CD4-positive, alpha-beta T cell treated with Interleukin-2 at 100 ng/mL for 4 hours (primary cell): ENCODE results near the gene LIMA1.

Source experiments
- DNase-seq: peaks from one replicate; pipeline ENCODE4 v3.0.0-alpha.2; 2020; ENCODE audit warnings: low spot score

LIMA1 gene

DNA sequence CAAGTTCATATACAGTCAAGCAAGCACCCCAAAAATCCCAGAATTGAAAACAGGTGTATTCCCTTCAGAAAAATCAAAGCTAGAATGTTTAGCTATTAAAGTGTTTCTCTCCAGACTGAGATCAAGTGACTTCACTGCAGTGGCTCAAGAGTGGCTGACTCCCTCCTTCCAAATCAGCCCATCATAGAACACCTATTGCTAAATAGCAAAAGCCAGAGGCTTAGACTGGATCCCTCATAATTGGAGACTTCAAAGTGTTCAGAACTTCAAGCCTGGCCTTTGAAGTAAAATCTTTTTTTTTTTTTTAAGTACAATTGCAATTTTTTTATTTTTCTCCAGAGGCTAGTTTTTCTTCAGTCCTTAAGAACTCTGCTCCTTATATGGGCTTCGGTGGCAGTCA is 66.1 kb downstream of the LIMA1 start:
- no peak for DNase-seq

DNA sequence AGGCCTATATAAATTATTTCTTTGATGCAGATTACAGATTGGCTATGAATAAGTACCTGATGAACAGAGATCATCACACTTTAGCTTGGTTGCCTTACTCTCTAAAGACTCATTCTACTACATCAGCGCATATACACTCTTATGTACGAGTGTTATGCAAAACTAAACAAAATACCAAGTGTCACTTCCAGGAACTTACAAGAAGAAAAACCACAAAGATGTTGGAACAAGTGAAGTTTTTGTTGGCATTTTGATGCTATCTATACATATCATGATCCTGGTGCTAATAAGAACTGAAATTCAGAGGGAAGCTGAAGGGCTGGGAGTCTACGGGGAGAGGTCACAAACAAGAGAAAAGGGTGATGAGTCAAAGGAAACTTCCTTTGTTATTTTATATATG is 68.3 kb downstream of the LIMA1 start:
- no peak for DNase-seq

DNA sequence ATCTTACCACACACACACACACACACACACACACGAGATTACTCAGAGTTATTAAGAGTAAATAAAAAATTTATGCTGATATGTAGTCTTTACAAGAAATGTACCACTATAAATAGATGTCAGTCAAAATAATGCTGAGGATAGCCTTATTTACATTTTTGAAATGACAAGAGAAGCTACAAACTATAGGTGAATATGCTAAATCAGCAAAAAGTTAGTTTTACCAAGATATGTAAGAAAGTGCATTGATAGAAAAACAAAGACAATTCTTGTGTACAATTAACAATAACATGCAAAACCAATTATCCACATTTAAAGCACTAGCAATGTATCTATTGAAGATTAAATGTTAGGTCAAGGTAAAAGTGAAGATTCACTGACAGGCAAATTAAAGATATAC is 69.3 kb downstream of the LIMA1 start:
- no peak for DNase-seq

DNA sequence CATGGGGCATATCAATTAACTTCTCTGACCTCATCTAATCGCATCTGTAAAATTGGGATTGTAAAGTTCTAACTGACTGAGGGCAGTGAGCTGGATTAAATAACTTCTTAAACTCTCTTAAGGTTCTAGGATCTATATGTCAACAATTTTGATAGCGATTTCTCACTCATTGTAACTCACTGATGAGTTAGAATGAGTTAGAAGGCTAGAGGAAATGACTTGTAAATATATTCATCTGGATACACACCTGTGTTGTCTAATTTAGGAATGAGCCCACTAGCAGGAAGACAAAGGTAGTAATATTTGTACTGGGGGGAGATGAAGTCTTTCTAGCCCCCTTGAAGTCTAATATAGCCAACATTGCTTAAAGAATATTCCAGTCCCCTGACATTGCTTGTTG is 69.9 kb downstream of the LIMA1 start:
- DNase-seq: no peak

DNA sequence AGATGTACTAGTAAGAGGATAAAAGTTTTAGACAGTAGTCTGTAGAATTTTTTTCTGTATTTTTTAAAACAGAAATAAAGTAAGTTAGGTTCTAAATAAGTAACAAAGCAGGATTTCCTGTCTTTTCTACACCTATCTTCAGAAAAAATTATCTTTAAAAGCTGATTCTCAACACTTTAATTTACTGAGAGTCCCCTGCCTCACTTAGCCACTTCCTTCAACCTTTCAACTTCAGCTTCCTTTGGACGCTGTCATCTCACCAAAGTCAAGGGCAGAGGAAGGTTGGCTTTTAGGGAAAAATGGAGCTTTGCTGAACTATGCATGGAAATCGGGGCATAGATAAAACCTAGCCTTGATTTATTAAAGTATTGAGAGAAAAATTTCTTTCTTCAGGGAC is 71.3 kb downstream of the LIMA1 start:
- no peak for DNase-seq

DNA sequence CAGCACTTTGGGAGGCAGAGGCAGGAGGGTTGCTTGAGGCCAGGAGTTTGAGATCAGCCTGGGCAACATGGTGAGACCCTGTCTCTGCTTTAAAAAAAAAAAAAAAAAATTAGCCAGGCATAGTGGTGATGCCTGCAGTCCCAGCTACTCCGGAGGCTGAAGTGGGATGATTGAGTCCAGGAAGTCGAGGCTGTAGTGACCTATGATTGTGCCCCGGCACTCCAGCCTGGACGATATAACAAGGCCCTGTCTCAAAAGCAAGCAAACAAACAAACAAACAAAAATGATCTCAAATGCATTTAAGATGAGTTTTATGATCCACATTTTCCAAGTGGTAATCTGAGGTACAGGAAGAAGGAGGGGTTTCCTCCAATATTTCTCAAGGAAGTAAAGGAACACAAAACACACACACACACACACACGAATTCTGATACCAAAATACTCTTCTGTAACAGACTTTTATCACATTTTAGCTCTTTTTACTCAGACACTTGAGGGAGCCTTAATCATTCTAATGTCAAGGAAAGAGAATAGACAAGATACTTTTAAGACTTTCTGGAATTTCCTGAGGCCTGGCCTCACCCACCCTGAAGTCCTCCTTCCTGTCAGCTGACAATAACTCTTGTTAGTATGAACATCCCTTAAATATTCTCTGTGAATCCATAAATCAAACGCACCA is 71.8 kb downstream of the LIMA1 start:
- DNase-seq: no peak

DNA sequence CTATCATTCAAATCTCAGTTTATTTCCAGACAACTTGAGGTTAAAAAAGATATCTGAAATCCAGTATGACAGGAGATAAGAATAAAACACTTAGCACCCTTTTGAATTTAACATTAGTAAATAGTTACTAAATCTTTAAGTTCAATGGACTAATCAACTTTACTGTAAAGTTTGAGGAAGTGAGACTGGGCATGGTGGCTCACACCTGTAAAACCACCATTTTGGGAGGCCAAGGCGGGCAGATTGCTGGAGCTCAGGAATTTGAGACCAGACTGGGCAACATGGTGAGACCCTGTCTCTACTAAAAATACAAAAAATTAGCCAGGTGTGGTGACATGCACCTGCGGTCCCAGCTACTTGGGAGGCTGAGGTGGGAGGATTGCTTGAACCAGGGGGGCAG is 75.9 kb downstream of the LIMA1 start:
- no peak for DNase-seq

DNA sequence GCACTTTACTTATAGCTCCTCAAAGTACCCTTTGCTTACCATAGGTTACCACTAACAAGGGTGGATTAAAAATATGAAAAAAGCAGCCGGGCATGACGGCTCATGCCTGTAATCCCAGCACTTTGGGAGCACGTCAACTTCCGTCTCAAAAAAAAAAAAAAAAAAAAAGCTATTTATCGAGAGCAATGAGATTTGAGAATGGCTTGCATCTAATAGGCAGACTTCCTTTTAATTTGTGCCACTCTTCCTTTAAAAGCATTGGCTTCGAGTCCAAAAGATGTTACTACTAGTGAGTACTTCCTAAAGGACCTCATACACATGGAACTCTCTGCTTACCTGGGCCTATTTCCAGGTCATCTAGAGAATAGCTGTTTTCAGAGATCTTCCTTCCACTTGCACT is 77.7 kb downstream of the LIMA1 start:
- DNase-seq: no peak

DNA sequence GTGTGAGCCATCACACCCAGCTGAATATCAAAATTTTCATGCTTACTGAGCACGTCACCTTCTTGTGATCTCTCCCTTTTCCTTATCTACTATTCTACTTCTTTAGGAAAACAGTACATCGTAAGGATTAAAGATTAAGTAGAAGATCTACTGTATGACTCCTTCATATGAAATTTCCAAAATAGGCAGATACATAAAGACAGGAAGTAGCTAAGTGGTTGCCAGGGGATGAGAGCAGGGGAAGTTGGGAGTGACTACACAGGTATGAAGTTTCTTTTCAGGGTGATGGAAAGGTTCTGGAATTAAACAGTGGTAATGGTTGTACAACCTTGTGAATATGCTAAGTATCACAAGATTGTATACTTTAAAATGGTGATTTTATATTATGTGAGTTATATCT is 79.6 kb downstream of the LIMA1 start:
- no peak for DNase-seq

DNA sequence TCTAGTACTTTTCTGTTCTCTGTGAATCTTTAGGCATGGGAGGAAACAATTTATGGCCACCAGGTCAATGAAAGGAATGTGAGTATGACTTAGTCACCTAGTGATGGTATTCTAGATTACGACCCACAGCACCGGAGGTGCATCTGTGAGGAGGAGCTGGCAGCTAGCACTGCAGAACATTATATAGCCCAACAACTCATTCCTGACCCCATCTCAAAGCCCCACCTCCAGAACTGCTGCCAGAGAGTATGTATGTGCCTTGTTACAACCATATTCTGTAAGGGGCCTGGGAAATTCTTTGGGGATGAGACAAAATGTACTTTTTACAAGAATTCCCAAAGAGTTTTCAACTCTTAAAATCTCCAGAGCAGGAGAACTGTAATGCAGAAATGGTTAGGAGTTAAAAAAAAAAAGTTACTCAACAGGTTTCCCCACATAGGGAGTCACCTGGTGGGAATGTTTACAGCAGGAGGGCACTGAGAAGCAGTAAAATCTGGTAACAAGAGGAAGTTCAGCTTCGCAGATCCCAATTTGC is 81.3 kb downstream of the LIMA1 start:
- no peak for DNase-seq

DNA sequence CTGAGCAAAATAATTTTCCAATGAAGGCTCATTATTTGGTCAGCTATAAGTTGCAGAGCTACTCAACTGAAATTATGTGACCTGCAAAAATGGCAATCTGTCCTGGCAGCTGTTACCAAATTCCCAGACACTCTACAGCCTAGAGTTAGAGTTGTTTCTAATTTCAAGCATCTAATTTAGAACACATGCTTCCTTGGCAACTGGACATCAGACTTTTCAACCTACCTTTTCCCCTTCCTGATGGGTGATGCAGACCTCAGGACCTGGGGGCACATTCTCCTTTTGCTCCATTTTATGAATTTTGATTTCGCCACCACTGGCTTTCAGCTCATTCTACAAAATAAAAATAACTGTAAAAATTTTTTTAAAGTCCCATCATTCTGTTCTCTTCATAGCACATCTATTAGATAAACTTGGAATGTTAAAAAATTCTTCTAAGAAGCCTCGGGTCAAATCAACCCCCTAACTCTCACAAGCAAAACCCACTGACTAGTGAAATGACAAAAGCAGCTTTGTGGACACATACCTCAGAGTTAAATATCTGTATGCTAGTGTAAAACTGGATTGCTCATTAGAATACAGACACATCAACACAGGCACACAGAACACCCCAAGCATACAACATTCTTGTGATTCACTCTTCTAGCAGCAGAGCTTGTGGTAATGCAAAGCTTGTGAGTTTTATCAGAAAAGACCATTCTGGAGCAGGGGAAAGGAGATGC is 82.6 kb downstream of the LIMA1 start:
- no peak for DNase-seq

DNA sequence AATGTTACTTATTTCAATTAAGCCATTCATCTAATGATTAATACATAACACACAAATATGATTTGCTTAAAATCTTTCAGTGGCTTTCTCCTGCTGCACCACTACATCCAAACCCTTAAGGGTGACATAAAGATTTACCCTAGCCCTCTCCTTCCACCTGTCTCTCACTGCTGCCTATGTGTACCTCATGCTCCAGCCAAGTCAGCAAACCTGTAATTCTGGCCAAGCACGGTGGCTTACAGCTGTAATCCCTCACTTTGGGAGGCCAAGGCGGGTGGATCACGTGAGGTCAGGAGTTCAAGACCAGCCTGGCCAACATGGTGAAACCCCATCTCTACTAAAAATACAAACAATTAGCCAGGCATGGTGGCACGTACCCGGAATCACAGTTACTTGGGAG is 84.5 kb downstream of the LIMA1 start:
- DNase-seq: no peak

DNA sequence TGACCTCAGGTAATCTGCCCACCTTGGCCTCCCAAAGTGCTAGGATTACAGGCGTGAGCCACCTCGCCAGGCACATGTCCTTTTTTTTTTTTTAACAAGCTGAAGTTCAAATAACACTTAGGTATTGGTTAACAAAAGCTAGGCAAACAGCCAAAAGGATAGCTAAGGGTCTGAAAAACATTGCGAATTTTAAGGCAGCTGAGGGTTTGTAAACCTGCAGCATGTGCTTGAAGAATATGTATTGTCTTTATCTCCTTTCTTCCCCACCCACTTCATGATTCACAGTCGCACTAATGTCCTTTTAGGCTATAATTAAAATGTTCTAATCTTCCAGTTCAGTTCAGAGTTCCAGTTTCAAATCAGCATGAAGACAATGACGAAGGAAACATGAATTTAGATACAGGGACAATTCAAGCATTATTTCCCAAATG is 86.0 kb downstream of the LIMA1 start:
- no peak for DNase-seq

DNA sequence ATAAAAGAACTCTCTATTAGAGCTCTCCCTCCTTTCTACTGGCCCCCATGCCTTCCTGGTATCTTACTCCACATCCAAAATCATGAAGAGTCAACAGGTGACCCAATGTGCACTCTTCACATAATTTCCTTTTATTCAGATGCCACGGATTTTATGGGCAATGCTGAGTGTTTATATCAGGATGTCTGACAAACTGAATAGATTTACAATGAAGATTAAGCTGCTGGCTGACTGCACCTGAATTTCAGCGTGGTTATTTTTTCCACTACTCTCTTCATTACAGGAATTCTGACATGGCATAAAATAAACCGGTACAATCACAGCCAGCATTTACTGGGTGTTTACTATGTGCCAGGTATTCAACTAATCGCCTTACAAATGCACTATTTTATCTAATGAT is 86.8 kb downstream of the LIMA1 start:
- DNase-seq: no peak

DNA sequence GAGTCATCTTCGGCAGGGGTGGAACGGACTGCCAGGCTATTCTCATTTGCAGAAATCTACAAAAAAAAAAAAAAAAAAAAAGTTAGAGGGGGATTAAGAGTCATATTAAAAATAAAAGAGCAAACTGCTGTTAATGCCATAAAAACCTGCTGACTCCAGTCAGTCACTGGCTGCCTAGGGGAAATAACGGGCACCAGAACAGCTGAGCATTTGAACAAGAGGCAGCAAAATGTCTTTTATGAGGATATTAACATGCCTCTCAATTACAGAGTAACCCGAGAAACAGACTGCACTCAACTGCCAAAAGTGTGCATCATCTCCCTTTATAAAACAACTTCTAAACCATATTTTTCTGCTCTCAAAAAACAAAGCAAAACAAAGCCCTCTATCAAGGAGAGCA is 87.5 kb downstream of the LIMA1 start:
- DNase-seq: no peak

DNA sequence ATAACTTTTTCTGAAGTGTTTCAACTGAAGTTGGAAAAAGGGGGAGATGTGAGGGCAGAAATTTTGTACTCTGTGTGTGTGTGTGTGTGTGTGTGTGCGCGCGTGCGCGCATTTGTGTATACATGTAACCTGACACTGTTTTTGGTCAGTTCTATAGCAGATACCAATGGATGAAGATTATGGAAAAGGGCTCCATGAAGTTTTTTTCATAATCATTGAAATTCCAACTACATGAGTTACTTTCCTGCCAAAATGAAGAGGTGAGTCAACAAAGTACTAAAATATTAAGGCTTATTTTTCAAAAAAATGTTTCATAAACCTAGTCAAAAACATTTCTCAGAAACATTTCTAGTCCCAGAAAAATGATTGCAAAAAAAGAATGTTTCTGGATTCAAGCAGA is 90.4 kb downstream of the LIMA1 start:
- DNase-seq: no peak

DNA sequence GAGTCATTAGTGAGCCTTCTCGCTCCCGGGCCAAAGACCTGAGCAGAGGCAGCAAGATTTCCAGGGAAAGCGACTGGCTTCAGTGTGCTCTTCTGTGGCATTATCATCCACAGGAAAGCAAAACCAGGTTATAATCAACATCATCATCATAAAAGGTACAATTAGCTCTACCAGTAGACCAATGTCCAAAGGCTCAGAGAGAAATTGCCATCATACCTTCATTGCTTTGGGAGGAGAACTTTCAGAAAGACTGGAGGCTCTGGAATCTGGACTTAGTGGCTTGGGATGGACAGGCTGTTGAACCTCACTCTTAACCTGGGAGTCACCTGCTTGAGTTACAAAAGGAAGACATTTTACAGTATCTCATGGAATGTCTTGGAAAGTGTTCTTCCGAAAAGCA is 91.1 kb downstream of the LIMA1 start:
- no peak for DNase-seq

DNA sequence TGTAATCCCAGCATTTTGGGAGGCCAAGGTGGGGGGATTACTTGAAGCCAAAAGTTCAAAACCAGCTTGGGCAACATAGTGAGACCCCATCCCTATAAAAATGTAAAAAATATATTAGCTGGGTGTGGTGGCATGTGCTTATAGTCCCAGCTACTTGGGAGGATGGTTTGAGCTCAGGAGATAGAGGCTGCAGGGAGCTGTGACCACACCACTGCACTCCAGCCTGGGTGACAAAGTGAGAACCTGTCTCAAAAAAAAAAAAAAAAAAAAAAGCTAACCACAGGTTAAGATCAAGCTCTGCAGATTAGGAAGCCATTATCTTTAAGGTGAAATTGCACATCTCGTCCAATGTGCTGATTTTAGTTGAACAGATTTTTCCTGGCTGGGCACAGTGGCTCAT is 92.5 kb downstream of the LIMA1 start:
- no peak for DNase-seq

DNA sequence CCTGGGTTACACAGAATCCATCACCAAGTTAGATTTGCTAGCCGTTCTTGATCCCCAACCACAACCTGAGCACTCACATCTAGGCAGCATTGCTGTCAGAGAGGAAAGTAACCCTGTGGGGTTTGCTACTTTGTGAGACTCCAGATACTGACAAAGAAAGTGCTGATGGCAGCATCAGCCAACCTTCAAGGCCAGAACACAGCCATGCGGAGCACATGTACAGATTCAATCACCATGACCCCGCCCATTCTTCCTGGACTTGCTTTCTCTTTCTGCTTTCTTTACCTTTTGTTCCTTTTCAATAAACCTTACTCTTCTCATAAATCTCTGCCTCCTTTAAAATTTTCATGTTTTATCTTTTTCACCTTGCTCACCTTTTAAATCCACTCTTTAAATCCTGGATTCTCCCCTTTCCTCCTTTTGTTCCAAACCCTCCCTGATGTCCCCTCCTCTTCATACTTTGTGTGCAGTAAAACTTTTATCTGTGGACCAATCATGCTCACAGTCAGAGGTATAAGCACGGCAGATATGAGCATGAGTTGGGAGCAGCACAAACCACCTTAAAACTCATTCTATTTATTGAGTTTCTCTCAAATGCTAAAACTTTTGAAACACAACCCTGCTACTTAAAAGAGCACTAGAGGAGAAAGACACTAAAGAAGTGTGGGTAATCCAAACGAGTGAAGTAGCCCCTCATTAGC is 94.3 kb downstream of the LIMA1 start:
- peak; percentile 30 for DNase-seq

DNA sequence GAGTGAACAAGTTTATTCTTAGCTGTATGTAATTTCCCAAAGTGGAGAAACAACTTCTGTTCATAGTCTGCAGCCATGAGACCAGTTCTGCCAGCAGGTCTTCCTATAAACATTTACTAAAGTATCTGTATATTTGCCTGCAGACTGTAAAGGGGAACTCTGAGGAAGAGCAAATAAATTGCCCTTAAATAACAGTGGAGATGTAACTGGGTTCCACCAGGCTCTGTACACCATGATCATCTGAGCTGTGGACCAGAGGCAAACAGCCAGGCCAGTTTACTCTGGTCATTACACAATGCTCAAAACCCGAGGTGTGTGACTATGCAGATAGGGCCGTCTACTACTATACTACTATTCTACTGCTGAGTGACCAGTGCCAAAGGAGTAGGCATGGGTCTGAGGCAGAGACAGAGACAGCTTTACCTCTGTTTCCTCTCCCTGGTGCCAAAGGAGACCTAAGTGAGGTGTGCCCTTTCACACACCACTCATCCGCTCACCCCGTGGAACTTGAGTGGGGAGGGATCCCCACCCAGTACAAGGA is 95.0 kb downstream of the LIMA1 start:
- no peak for DNase-seq

DNA sequence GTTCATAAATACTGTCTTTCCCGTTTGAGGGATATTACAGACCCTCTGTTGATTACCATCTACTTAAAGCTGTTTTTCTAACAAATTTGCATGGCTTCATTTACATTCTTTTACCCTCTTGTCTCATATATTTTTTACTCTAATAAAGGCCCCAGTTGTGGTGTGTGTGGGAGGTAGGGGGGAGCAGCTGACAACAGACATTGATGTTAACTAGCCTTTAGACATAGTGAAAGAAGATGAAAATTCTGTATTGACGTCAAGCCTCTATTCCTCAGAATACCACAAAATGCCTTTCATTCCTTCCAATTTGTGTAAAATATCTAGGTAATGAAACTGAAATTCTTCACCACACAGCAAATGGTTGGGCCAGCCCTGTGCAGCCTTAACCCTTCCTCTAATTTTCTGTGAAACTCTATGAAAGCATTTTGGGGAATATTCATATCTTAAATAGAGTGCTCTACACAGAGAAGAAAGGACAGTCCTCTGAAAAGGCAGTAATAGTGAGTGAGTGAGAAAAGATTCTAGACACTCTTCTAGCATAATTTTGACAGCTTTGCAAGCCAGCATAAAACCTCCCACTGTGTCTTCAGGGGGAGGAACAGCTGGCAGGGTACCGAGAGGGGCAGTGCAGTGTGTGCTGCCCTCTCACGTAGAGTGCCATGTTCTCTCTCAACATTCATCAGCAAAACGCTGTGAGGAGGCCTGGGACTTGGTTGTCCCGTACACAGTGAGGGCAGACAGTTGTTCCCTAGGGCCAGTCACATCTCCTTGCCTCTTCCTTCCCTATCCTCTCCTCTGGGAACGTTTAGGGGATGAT is 96.0 kb downstream of the LIMA1 start:
- DNase-seq: no peak

DNA sequence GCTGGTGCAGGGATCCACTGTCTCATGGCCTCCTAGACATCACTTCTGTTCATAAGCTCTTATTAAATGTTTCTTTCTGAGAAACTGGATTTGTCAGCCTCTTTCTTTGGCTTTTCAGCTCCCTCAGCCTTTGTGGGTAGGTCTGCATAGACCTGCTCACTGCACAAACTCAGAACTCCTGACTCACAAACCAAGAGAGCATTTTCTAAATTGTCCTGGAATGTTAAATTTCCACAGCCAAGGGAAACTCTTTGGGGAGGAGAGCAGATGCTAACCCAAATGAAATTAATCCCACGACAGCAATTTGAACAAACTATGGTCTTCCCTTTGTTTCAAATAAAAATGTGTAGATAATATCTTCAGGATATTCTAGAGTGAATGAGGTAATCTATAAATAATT is 96.6 kb downstream of the LIMA1 start:
- no peak for DNase-seq
